Mesendoderm (in vitro differentiated cells): ENCODE results near the gene MROH7.
"Not testable (repeated sequence)": the region's sequence is repeated elsewhere in the genome, so short reads cannot be mapped to it uniquely, and the experiment has no call there.

Experiments used
- DNase-seq: peaks from one replicate; pipeline ENCODE4 v3.0.0; 2013
- H2AK5ac ChIP-seq: 2 replicates; pipeline ENCODE4 v1.6.1; 2013; ENCODE audit warnings: low read length, inconsistent platforms
- H2BK120ac ChIP-seq: 2 replicates; pipeline ENCODE4 v1.6.1; 2013; ENCODE audit warnings: low read depth, mild to moderate bottlenecking, low read length, moderate library complexity, mixed read lengths
- H2BK15ac ChIP-seq: replicated peaks from 2 replicates; pipeline ENCODE4 v1.6.1; 2013; ENCODE audit warnings: low read depth, mild to moderate bottlenecking, moderate library complexity
- H2BK5ac ChIP-seq: 2 replicates; pipeline ENCODE4 v1.6.1; 2013; ENCODE audit warnings: low read length, inconsistent platforms
- H3K18ac ChIP-seq: 2 replicates; pipeline ENCODE4 v1.6.1; 2013; ENCODE audit warnings: mild to moderate bottlenecking, low read length, mixed read lengths
- H3K23ac ChIP-seq: one replicate; pipeline ENCODE4 v1.6.1; 2013; ENCODE audit warnings: low read length
- H3K27ac ChIP-seq: 2 replicates; pipeline ENCODE4 v1.5.1; 2013; ENCODE audit warnings: low read depth, mild to moderate bottlenecking, inconsistent platforms, low read length, moderate library complexity
- H3K27me3 ChIP-seq: 2 replicates; pipeline ENCODE4 v1.6.1; 2013; ENCODE audit warnings: low read length, control low read depth, mild to moderate bottlenecking, inconsistent platforms; ENCODE audit not compliant: insufficient read depth, poor library complexity
- H3K36me3 ChIP-seq: 2 replicates; pipeline ENCODE4 v1.6.1; 2013; ENCODE audit warnings: low read length, inconsistent platforms; ENCODE audit not compliant: control insufficient read depth, insufficient read depth
- H3K4ac ChIP-seq: one replicate; pipeline ENCODE4 v1.6.1; 2013; ENCODE audit warnings: low read depth, mild to moderate bottlenecking, low read length, moderate library complexity
- H3K4me1 ChIP-seq: 2 replicates; pipeline ENCODE4 v1.6.1; 2013; ENCODE audit warnings: low read depth, low read length, inconsistent platforms; ENCODE audit not compliant: control insufficient read depth
- H3K4me2 ChIP-seq: 2 replicates; pipeline ENCODE4 v1.6.1; 2013; ENCODE audit warnings: low read length
- H3K4me3 ChIP-seq: 2 replicates; pipeline ENCODE4 v1.5.1; 2013; ENCODE audit warnings: mild to moderate bottlenecking, low read length
- H3K56ac ChIP-seq: one replicate; pipeline ENCODE4 v1.6.1; 2013; ENCODE audit warnings: low read length
- H3K79me1 ChIP-seq: 2 replicates; pipeline ENCODE4 v1.6.1; 2013; ENCODE audit warnings: low read length, inconsistent platforms
- H3K79me2 ChIP-seq: 2 replicates; pipeline ENCODE4 v1.6.1; 2013; ENCODE audit warnings: mild to moderate bottlenecking, low read length; ENCODE audit not compliant: control insufficient read depth, insufficient read depth
- H3K9ac ChIP-seq: 2 replicates; pipeline ENCODE4 v1.6.1; 2013; ENCODE audit warnings: low read length, inconsistent platforms
- H4K5ac ChIP-seq: one replicate; pipeline ENCODE4 v1.6.1; 2013; ENCODE audit warnings: low read length
- H4K8ac ChIP-seq: one replicate; pipeline ENCODE4 v1.6.1; 2013; ENCODE audit warnings: low read depth, mild to moderate bottlenecking, control low read depth, low read length, moderate library complexity
- WGBS: extraction: QIAGEN DNeasy Blood & Tissue Kit; methylation state at CpG from one replicate; pipeline ENCODE4 v1.1.7; 2013; ENCODE audit warnings: low lambda C conversion rate, missing lambda C conversion rate; ENCODE audit not compliant: insufficient coverage; ENCODE audit errors: extremely low coverage; 5-methylcytosine and 5-hydroxymethylcytosine counted together

MROH7 gene

DNA sequence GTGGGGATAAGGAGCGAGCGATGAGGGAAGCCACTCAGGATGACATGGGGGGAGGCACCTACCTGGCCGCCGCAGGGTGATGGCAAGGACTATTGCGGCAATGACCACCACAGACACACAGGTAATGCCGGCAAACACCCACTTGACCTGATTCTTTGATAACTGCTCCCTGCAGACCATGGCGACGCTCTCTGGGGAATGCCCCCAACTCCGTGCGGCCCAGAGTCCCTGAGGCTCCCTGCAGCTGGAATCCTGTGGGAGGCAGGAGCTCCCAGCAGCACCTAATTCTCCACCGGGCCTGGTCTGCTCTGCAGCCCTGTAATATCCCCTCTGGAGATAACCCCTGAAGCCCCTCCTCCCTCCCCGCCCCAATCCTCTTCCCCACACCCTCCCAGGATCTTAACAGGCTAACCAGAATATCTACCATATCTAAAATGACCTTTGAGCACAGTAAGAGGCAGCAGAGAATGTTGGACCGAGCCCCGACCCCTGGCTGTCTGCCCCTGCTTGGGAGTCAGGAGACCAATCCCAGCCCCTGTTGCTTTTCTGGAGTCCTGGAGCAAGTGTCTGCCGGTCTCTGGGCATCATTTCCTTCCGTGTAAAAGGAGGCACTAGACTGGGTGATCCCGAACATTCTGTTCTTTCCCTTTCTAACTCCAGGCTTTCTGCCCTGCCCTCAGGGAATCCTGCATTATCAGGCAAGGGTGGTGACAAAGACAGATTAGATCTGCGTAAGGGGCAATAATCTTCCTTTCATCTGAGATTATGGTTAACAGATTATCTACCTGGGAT, 18.2 kb upstream of the MROH7 start, which contains the start of gene FAM151A:
Gene FAM151A, minus strand, starts transcription at position 310 of the 792 bp plus-strand sequence. Its CDS starts 130 bp downstream, at position 180.
- H3K4me1 ChIP-seq: no peaks in the 10 kb centered on the region
- no peak within 1 kb of the TSS for H3K4me3 ChIP-seq
- H3K23ac ChIP-seq: no peak within 1 kb of the TSS
- H2AK5ac ChIP-seq: no peak within 1 kb of the TSS
- no peaks in the 10 kb centered on the region for H3K36me3 ChIP-seq
- H3K9ac ChIP-seq: no peak within 1 kb of the TSS
- no peak within 1 kb of the TSS for H4K8ac ChIP-seq
- no peak within 1 kb of the TSS for H2BK5ac ChIP-seq
- DNase-seq: peak; percentile 39
- H3K4me2 ChIP-seq: no peak within 1 kb of the TSS
- no peak within 1 kb of the TSS for H3K4ac ChIP-seq
- no CpG with 5 or more reads among the region's 18 CpGs for WGBS
- H4K5ac ChIP-seq: no peak within 1 kb of the TSS
- H3K27ac ChIP-seq: no peak within 1 kb of the TSS
- no peak within 1 kb of the TSS for H2BK15ac ChIP-seq
- no peak within 1 kb of the TSS for H3K56ac ChIP-seq
- no peak within 1 kb of the TSS for H3K18ac ChIP-seq
- H3K27me3 ChIP-seq: no peaks in the 10 kb centered on the region
- H3K79me2 ChIP-seq: no peaks in the 10 kb centered on the region
- no peak within 1 kb of the TSS for H2BK120ac ChIP-seq
- H3K79me1 ChIP-seq: no peaks in the 10 kb centered on the region

DNA sequence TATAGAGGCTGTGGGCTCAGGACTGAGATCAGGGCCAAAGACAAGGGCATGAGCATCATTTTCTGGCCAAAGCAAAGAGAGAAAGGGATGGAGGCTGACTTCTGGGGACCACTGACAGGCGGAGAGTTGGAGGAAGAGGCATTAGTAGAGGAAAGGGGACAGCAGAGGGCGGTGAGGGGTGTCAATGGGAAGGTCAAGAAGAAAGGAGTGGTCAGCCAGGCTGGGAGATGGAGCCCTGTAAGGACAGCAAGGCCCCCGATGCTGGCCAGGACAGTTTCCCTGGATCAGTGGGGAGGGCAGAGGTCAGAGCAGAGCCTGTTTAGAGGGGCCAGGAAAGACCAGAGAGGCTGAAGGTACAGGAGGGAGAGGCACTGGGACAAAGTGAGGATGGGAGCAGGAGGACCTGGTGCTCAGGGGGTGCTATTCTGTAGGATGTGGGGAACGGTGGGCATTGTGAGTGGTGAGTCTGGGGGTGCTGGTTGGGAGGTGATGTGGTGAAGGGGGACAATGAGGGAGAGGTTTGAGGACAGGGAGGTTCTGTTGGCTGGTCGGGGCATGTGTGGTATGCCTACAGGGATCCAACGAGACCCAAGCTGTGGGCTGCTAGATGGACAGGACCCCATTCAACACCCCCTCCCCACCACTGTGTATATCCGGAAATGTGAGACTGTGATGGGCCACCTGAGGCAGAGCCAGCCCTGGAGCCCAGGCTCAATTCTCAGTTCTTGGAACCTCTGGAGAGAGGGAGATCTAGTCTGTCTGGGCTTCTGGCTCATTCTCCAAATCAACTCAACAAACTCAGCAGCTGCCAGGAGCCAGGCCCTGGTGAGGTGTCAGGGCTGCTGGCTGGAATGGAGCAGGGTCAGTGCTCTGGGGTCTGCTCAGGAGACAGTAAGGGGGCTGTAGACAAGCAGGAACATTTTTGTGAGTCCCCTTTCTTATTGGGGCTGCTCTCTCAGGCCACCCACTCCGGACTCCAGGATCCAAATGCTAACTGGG, 16.8 kb upstream of the MROH7 start:
- no peak overlapping the region for H2BK15ac ChIP-seq
- no peaks in the 10 kb centered on the region for H3K36me3 ChIP-seq
- no peak overlapping the region for H2BK5ac ChIP-seq
- no peak overlapping the region for H3K4me2 ChIP-seq
- H3K27ac ChIP-seq: no peak overlapping the region
- H3K9ac ChIP-seq: no peak overlapping the region
- no peak overlapping the region for H3K4me3 ChIP-seq
- H3K23ac ChIP-seq: no peak overlapping the region
- no peaks in the 10 kb centered on the region for H3K27me3 ChIP-seq
- no peak overlapping the region for H3K4ac ChIP-seq
- no CpG with 5 or more reads among the region's 8 CpGs for WGBS
- H3K18ac ChIP-seq: no peak overlapping the region
- no peaks in the 10 kb centered on the region for H3K79me1 ChIP-seq
- H3K4me1 ChIP-seq: no peaks in the 10 kb centered on the region
- H4K5ac ChIP-seq: no peak overlapping the region
- H3K79me2 ChIP-seq: no peaks in the 10 kb centered on the region
- no peak for DNase-seq
- no peak overlapping the region for H2BK120ac ChIP-seq
- no peak overlapping the region for H3K56ac ChIP-seq
- no peak overlapping the region for H2AK5ac ChIP-seq
- H4K8ac ChIP-seq: no peak overlapping the region

- WGBS: no CpG with 5 or more reads among the region's 10 CpGs
Measured at GRCh38 chr1:54627196-54627595, 14.4 kb upstream of the MROH7 start.

GRCh38 chr1:54635804-54636203, 5.8 kb upstream of the MROH7 start:
- no CpG with 5 or more reads among the region's 7 CpGs for WGBS
- H2BK5ac ChIP-seq: not testable (repeated sequence)

More at GRCh38 chr1:54627196-54627595, 14.4 kb upstream of the MROH7 start:
- H3K79me1 ChIP-seq: no peaks in the 10 kb centered on the region
- no peak overlapping the region for H3K23ac ChIP-seq
- no peak overlapping the region for H3K18ac ChIP-seq
- no peak overlapping the region for H2AK5ac ChIP-seq
- no peaks in the 10 kb centered on the region for H3K36me3 ChIP-seq
- no peak overlapping the region for H2BK5ac ChIP-seq
- H2BK15ac ChIP-seq: no peak overlapping the region
- H3K27ac ChIP-seq: no peak overlapping the region
- H4K8ac ChIP-seq: no peak overlapping the region
- H3K79me2 ChIP-seq: no peaks in the 10 kb centered on the region
- H3K4me2 ChIP-seq: no peak overlapping the region
- no peak overlapping the region for H3K4ac ChIP-seq
- H3K4me3 ChIP-seq: no peak overlapping the region
- H3K9ac ChIP-seq: no peak overlapping the region
- no peak overlapping the region for H4K5ac ChIP-seq
- no peaks in the 10 kb centered on the region for H3K27me3 ChIP-seq
- no peak overlapping the region for H2BK120ac ChIP-seq
- no peak for DNase-seq
- H3K56ac ChIP-seq: no peak overlapping the region
- H3K4me1 ChIP-seq: no peaks in the 10 kb centered on the region

GRCh38 chr1:54636461-54637446, 4.8 kb upstream of the MROH7 start:
- H2AK5ac ChIP-seq, H4K8ac ChIP-seq, H3K56ac ChIP-seq, DNase-seq, H3K27ac ChIP-seq, H3K4me1 ChIP-seq, H3K4ac ChIP-seq, H3K23ac ChIP-seq, H3K9ac ChIP-seq, H3K79me2 ChIP-seq, H3K4me2 ChIP-seq, H3K4me3 ChIP-seq, H3K18ac ChIP-seq, H2BK5ac ChIP-seq, H3K27me3 ChIP-seq, H3K79me1 ChIP-seq, H2BK120ac ChIP-seq, H4K5ac ChIP-seq, H2BK15ac ChIP-seq, H3K36me3 ChIP-seq: not testable (repeated sequence)
- WGBS: no CpG with 5 or more reads among the region's 14 CpGs

More at GRCh38 chr1:54635804-54636203, 5.8 kb upstream of the MROH7 start:
- H3K56ac ChIP-seq, H3K9ac ChIP-seq, H3K23ac ChIP-seq, H4K5ac ChIP-seq, H3K27ac ChIP-seq, H4K8ac ChIP-seq, H3K27me3 ChIP-seq, H3K36me3 ChIP-seq, H3K4ac ChIP-seq, H3K4me1 ChIP-seq, H3K79me1 ChIP-seq, H2BK15ac ChIP-seq, H2AK5ac ChIP-seq, DNase-seq, H3K18ac ChIP-seq, H2BK120ac ChIP-seq, H3K4me2 ChIP-seq, H3K79me2 ChIP-seq, H3K4me3 ChIP-seq: not testable (repeated sequence)
